DMS114 treated with DMSO at 0.1 percent for 48 hours (cell line): Measurements from ENCODE around the gene RCOR3.
"Not testable (repeated sequence)": the region's sequence is repeated elsewhere in the genome, so short reads cannot be mapped to it uniquely, and the experiment has no call there.

Source experiments
- DNase-seq: peaks from one replicate; lab custom pipeline; 2025; ENCODE audit not compliant: unreplicated experiment; lab: John Stamatoyannopoulos, UW

The RCOR3 gene

GRCh38 chr1:211339631-211340041 is 80.5 kb downstream of the RCOR3 start:
- DNase-seq = no peak

GRCh38 chr1:211340622-211341507 is 81.7 kb downstream of the RCOR3 start:
- DNase-seq = no peak

- DNase-seq = no peak
Observed at GRCh38 chr1:211341999-211342398, 82.8 kb downstream of the RCOR3 start.

- no peak for DNase-seq
Observed at GRCh38 chr1:211343607-211344006, 84.4 kb downstream of the RCOR3 start.

GRCh38 chr1:211344152-211344618 is 85.0 kb downstream of the RCOR3 start:
- no peak for DNase-seq

- no peak for DNase-seq
Observed at GRCh38 chr1:211345719-211346118, 86.6 kb downstream of the RCOR3 start.

- DNase-seq = no peak
Observed at GRCh38 chr1:211347077-211347844, 88.1 kb downstream of the RCOR3 start.

GRCh38 chr1:211348547-211348946 is 89.4 kb downstream of the RCOR3 start:
- DNase-seq = no peak

- DNase-seq = no peak
Observed at GRCh38 chr1:211349741-211350140, 90.6 kb downstream of the RCOR3 start.

- not testable (repeated sequence) for DNase-seq
Observed at GRCh38 chr1:211352055-211352454, 92.9 kb downstream of the RCOR3 start.

- no peak for DNase-seq
Observed at GRCh38 chr1:211352465-211352864, 93.3 kb downstream of the RCOR3 start.

- DNase-seq = no peak
Observed at GRCh38 chr1:211352985-211353515, 93.9 kb downstream of the RCOR3 start.

GRCh38 chr1:211353562-211354212 is 94.5 kb downstream of the RCOR3 start:
- DNase-seq = no peak

GRCh38 chr1:211355873-211356272 is 96.7 kb downstream of the RCOR3 start:
- DNase-seq = no peak

- DNase-seq = no peak
Observed at GRCh38 chr1:211356723-211357407, 97.7 kb downstream of the RCOR3 start.

GRCh38 chr1:211358685-211359084 is 99.5 kb downstream of the RCOR3 start:
- DNase-seq = no peak

- no peak for DNase-seq
Observed at GRCh38 chr1:211359876-211360275, 100.7 kb downstream of the RCOR3 start.

- DNase-seq = no peak
Observed at GRCh38 chr1:211361202-211361601, 102.0 kb downstream of the RCOR3 start.
